GM12872 (cell line): ENCODE data around the gene ATP2A3.

ENCODE experiments used
- CTCF ChIP-seq: IDR thresholded peaks from 3 replicates; pipeline ENCODE4 v1.5.1; 2011; ENCODE audit warnings: low read depth, mild to moderate bottlenecking, low read length, moderate library complexity; ENCODE audit not compliant: insufficient read depth

ATP2A3 gene

GRCh38 chr17:3976675-3977171, 12.5 kb upstream of the ATP2A3 start:
- no peak for TF ChIP-seq CTCF

- no peak for TF ChIP-seq CTCF
Observed at GRCh38 chr17:3974980-3975379, 10.7 kb upstream of the ATP2A3 start.

GRCh38 chr17:3974138-3974687, 10.0 kb upstream of the ATP2A3 start:
- no peak for TF ChIP-seq CTCF

GRCh38 chr17:3973495-3974137, 9.4 kb upstream of the ATP2A3 start:
- no peak for TF ChIP-seq CTCF

GRCh38 chr17:3972931-3973330, 8.7 kb upstream of the ATP2A3 start:
- no peak for TF ChIP-seq CTCF

- TF ChIP-seq CTCF: no peak
Observed at GRCh38 chr17:3972281-3972731, 8.1 kb upstream of the ATP2A3 start.

- no peak for TF ChIP-seq CTCF
Observed at GRCh38 chr17:3970668-3971067, 6.4 kb upstream of the ATP2A3 start.
